Nephron progenitor cell (in vitro differentiated cells): ENCODE measurements around the gene PNMA1.

Experiments used
- DNase-seq: peaks from one replicate; pipeline ENCODE4 v3.0.0; 2021
- H3K27ac Mint-ChIP-seq: 2 replicates; pipeline ENCODE4 v1.8.0; 2021; ENCODE audit warnings: mild to moderate bottlenecking, moderate library complexity, mixed read lengths
- H3K27me3 Mint-ChIP-seq: 2 replicates; pipeline ENCODE4 v1.8.0; 2021; ENCODE audit warnings: mild to moderate bottlenecking, low read depth, mixed read lengths; ENCODE audit not compliant: poor library complexity
- H3K36me3 Mint-ChIP-seq: 2 replicates; pipeline ENCODE4 v1.8.0; 2021; ENCODE audit warnings: low read depth, mixed read lengths
- H3K4me1 Mint-ChIP-seq: 2 replicates; pipeline ENCODE4 v1.8.0; 2021; ENCODE audit warnings: mixed read lengths
- H3K4me3 Mint-ChIP-seq: 2 replicates; pipeline ENCODE4 v1.8.0; 2021; ENCODE audit warnings: mild to moderate bottlenecking, moderate library complexity, mixed read lengths
- H3K9me3 Mint-ChIP-seq: 2 replicates; pipeline ENCODE4 v1.8.0; 2021; ENCODE audit warnings: mild to moderate bottlenecking, moderate library complexity, mixed read lengths
- CTCF ChIP-seq: fragments of 200-600 bp; sonication (generic); IDR thresholded peaks from 2 replicates; pipeline ENCODE4 v1.5.0; 2021; ENCODE audit warnings: antibody characterized with exemption

Gene PNMA1

GRCh38 chr14:73665130-73665529 lies 49.1 kb downstream of the PNMA1 start:
- TF ChIP-seq CTCF = no peak
- H3K27me3 Mint-ChIP-seq = no peaks in the 10 kb centered on the region
- no peak overlapping the region for H3K27ac Mint-ChIP-seq
- no peak for DNase-seq
- H3K4me1 Mint-ChIP-seq = no peaks in the 10 kb centered on the region
- peaks cover 45% of the 10 kb centered on the region for H3K36me3 Mint-ChIP-seq
- peaks cover 3% of the 10 kb centered on the region for H3K9me3 Mint-ChIP-seq
- no peak overlapping the region for H3K4me3 Mint-ChIP-seq

GRCh38 chr14:73663548-73664212 lies 50.5 kb downstream of the PNMA1 start:
- peaks cover 3% of the 10 kb centered on the region for H3K9me3 Mint-ChIP-seq
- peak overlapping the region; percentile 47 for H3K27ac Mint-ChIP-seq
- no peaks in the 10 kb centered on the region for H3K27me3 Mint-ChIP-seq
- no peak overlapping the region for H3K4me3 Mint-ChIP-seq
- H3K4me1 Mint-ChIP-seq = no peaks in the 10 kb centered on the region
- no peak for DNase-seq
- TF ChIP-seq CTCF = no peak
- H3K36me3 Mint-ChIP-seq = peaks cover 45% of the 10 kb centered on the region

GRCh38 chr14:73662487-73662943 lies 51.7 kb downstream of the PNMA1 start:
- DNase-seq = no peak
- H3K27me3 Mint-ChIP-seq = no peaks in the 10 kb centered on the region
- peaks cover 3% of the 10 kb centered on the region for H3K9me3 Mint-ChIP-seq
- no peak overlapping the region for H3K27ac Mint-ChIP-seq
- H3K4me3 Mint-ChIP-seq = no peak overlapping the region
- H3K4me1 Mint-ChIP-seq = no peaks in the 10 kb centered on the region
- TF ChIP-seq CTCF = no peak
- peaks cover 50% of the 10 kb centered on the region for H3K36me3 Mint-ChIP-seq

- H3K4me1 Mint-ChIP-seq = no peaks in the 10 kb centered on the region
- no peak for TF ChIP-seq CTCF
Observed at GRCh38 chr14:73661872-73662271, 52.3 kb downstream of the PNMA1 start.

More at GRCh38 chr14:73661872-73662271, 52.3 kb downstream of the PNMA1 start:
- Mint-ChIP-seq H3K27ac (no peak overlapping the region), H3K4me3 (no peak overlapping the region), H3K27me3 (no peaks in the 10 kb centered on the region), H3K36me3 (peaks cover 50% of the 10 kb centered on the region), H3K9me3 (peaks cover 3% of the 10 kb centered on the region)
- DNase-seq = no peak
